Muscle of back (tissue), 11 donors: ENCODE results near the gene RTEL1. TPM values are rescaled to one million over a fixed set of nuclear protein-coding genes. Genes with fewer than 3 reads are reported as not detected.
A peak's percentile ranks its signal among the peaks of the same experiment; 100 is the strongest.

Experiments used
- DNase-seq, 3 donors: peaks; one replicate each; pipeline versions ENCODE4 v3.0.0 to v3.0.0-alpha.2; 2013
- polyA plus RNA-seq, 10 donors: library from polyadenylated mRNA; unstranded; fragments of 120-200 nt; gene quantifications; one replicate each; pipeline ENCODE4 v1.2.1, GENCODE V29; 2013; ENCODE audit not compliant: insufficient read length in 10 of 10

RTEL1 gene
- polyA plus RNA-seq, 10 donors: 6.0 to 17.7 (median 11.1) TPM

DNA sequence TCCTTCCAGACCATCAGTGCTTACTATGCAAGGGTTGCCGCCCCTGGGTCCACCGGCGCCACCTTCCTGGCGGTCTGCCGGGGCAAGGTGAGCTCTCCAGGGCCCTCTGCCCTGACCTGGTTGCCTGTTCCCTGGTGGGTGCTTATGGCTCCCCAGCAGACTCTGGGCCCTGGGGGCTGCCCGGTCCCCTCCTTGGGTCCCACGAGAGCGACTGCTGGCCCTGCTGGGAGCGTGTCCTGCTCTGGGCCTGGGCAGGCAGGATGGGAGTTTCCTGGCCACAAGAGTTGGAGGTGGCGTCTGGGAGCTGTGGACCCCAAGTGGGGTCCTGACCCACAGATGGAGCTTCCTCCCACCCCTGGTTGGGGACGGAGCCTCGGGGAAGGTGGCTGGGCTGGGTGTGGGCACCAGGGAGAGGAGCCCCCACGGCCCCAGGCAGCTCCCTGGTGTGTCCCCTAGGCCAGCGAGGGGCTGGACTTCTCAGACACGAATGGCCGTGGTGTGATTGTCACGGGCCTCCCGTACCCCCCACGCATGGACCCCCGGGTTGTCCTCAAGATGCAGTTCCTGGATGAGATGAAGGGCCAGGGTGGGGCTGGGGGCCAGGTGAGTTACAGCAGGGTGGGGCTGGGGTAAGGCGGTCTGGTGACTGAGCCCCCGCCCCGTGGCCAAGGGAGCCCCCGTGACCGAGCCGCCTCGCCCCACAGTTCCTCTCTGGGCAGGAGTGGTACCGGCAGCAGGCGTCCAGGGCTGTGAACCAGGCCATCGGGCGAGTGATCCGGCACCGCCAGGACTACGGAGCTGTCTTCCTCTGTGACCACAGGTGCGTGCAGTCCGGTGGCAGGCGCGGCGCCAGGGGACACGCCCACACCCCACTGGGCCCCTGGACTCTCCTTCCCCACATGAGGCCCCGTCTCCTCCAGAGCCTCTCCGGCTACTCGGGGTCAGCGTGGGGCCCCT is 31.2 kb downstream of the RTEL1 start:
- no peak for DNase-seq

DNA sequence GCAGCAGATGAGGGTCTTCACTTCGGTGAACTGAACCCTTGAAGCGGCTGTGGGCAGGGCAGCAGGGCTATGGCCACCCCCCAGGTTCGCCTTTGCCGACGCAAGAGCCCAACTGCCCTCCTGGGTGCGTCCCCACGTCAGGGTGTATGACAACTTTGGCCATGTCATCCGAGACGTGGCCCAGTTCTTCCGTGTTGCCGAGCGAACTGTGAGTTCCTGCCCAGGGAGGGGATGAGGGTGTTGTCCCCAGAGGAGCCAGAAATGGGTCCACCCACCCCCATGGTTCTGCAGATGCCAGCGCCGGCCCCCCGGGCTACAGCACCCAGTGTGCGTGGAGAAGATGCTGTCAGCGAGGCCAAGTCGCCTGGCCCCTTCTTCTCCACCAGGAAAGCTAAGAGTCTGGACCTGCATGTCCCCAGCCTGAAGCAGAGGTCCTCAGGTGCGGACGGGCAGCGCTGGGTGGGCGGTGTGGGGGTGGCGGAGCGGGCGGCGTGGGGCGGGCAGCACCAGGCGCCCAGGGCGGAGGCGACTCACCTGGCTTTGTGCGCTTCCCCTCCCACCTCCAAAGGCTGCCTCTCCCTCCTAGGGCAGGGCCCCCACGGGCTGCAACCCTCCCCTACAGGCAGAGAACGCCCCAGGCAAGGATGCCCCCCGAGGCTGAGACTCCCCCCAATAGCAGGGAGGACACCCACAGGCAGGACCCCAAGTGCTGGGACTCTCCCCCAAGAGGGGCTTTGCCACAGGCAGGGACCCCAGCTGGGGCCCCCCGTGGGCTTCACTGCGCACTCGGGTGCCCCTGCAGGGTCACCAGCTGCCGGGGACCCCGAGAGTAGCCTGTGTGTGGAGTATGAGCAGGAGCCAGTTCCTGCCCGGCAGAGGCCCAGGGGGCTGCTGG is 32.1 kb downstream of the RTEL1 start:
- no peak for DNase-seq

DNA sequence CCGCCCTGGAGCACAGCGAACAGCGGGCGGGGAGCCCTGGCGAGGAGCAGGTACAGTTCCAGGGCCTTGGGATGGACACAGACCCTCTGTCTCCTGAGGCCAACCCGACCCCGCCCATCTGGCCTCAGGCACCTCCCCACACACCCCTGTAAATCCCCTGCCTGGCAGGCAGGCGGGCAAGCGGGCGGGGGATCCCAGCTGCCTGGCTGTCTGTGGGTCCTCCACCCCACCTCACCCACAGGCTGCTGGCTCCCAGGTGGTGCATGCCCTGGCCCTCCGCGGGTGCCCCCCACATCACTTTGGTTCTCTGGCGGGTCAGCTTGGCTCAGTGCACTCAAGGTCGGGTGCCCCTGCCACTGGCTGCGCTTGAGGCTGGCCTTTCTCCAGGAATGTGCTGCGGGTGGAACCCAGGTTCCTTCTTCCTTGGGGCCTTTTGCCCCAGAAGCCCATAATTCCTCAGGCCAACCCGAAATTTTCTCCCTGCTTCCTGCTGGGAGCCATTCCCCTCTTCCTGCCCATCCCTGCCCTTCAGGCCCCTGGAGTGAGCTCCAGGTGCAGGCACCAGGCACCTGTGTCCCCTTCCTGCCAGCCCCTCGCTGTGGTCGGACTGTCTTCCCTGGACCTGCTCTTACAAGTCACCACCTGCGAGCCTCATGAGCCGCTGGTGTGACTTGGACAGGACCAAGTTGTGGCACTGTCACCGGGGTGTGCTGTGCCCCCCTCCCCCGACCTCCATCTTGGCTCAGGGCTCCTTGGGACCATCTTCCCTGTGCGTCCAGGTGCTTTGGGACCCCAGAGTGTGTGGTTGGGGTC is 33.0 kb downstream of the RTEL1 start:
- DNase-seq: peak in 1 of 3 donors; percentile 32

DNA sequence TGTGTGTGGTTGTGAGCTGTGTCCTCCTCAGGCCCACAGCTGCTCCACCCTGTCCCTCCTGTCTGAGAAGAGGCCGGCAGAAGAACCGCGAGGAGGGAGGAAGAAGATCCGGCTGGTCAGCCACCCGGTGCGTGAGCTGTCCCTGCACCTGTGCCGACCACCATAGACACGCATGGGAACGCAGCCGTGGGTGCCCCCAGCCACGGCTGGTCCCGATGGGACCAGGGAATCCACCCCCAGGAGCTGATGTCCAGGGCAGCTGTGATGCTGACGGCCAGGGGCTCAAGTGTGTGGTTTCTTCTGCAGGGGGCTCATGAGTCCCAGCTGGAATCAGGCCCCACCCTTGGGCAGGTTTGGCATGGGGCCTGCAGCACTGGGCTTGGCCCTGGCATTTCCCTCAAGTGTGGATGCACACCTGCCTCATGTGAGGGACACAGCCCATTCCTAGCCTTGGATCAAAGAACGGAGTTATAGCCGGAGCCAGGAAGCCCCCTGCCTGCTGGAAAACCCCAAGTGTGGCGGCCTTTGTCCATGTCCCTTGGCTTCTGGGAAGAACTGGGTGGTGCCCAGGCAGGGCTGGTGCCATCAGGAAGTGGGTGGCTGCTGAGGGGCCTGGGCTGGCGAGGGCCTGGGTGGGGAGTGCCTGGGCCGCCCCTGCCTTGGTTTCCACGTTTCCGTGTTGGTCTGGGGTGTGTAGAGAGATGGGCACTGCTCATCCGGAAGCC is 33.8 kb downstream of the RTEL1 start:
- DNase-seq: peak in 1 of 3 donors; percentile 37

DNA sequence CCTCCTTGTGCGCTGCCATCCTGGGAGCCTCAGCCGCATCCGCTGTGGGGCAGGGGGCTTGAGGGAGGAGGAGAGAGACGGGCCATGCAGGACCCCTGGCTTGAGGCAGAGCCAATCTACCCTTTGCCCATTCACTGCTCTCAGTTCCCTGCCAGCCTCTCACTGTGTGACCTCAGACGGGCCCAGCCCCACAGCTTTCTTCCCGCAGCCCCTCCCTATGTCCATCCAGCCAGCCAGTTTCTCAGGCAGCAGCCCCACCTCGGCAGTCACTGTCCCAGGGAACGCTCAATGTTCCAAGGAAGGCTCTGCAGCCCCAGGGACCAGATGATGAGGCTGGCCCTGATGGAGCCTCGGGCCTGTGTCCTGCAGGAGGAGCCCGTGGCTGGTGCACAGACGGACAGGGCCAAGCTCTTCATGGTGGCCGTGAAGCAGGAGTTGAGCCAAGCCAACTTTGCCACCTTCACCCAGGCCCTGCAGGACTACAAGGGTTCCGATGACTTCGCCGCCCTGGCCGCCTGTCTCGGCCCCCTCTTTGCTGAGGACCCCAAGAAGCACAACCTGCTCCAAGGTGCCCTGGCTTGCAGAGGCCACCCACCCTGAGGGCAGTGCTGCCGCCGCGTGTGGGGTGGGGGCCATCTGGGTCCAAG is 34.4 kb downstream of the RTEL1 start:
- DNase-seq: peak in 1 of 3 donors; percentile 63

DNA sequence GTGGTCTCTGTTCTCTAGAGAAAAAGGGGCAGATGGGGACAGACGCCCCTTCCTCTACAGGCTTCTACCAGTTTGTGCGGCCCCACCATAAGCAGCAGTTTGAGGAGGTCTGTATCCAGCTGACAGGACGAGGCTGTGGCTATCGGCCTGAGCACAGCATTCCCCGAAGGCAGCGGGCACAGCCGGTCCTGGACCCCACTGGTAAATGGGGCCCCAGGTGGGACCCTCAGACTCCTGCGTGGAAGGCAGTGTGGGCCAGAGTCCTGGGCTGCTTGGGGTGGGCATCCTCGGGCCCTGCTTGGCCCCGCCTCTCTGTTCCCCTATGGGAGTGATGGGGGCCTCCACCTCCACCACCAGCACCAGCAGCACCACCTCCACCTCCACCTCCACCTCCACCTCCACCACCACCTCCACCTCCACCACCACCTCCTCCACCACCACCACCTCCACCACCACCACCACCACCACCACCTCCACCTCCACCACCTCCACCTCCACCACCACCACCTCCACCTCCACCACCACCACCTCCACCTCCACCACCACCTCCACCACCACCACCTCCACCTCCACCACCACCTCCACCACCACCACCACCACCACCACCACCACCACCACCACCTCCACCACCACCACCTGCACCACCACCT is 35.1 kb downstream of the RTEL1 start:
- peak in 1 of 3 donors; percentile 59 for DNase-seq

DNA sequence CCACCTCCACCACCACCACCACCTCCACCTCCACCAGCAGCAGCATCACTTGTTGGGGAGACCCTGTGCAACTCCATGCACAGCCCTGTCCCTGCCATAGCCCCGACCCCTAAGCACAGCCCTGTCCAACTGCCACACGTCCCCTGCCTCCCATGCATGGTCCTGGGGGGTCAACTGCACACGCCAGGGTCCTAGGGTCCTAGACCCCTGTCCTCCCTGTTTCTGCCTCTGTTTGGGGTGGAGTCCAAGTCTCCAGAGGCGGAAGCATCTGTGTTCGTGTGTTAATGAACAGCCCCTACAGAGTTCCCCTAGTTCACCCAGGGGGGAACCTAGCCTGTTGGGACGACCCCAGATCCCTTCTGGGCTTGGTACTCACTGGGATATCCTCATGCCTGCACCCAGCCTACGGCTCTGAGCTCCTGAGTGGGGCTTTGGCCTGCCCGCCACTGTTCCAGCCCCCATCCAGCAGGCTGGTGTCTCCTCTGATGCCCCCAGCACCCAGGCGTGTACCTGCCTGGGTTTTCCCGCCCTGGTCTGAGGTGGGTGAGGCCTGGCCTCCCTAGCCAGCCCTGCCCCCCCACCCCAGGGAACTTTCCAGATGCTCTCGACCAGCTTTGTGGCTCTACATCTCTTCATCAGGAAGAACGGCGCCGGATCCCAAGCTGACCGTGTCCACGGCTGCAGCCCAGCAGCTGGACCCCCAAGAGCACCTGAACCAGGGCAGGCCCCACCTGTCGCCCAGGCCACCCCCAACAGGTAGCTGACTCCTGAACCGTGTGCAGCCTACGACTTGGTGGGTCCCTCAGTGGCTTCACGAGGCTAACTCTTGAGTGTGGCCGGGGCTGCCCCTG is 35.8 kb downstream of the RTEL1 start:
- peak in 1 of 3 donors; percentile 40 for DNase-seq

DNA sequence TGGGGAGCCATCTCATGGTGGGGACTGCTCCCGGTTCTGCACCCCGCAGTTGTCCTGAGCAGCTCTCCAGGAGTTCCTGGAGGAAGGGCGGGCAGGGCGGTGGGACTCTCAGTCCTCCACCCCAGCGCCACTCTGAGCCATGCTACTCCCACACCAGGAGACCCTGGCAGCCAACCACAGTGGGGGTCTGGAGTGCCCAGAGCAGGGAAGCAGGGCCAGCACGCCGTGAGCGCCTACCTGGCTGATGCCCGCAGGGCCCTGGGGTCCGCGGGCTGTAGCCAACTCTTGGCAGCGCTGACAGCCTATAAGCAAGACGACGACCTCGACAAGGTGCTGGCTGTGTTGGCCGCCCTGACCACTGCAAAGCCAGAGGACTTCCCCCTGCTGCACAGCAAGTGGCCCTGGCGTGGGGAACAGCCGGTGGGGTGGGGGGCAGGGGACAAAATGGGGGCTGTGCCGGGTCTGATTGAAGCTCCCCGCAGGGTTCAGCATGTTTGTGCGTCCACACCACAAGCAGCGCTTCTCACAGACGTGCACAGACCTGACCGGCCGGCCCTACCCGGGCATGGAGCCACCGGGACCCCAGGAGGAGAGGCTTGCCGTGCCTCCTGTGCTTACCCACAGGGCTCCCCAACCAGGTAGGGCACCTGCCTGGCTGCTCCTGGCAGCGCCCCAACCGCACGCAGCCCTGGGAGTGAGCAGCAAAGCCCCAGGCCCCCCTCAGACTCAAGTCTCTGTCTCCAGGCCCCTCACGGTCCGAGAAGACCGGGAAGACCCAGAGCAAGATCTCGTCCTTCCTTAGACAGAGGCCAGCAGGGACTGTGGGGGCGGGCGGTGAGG is 36.7 kb downstream of the RTEL1 start:
- DNase-seq: no peak

DNA sequence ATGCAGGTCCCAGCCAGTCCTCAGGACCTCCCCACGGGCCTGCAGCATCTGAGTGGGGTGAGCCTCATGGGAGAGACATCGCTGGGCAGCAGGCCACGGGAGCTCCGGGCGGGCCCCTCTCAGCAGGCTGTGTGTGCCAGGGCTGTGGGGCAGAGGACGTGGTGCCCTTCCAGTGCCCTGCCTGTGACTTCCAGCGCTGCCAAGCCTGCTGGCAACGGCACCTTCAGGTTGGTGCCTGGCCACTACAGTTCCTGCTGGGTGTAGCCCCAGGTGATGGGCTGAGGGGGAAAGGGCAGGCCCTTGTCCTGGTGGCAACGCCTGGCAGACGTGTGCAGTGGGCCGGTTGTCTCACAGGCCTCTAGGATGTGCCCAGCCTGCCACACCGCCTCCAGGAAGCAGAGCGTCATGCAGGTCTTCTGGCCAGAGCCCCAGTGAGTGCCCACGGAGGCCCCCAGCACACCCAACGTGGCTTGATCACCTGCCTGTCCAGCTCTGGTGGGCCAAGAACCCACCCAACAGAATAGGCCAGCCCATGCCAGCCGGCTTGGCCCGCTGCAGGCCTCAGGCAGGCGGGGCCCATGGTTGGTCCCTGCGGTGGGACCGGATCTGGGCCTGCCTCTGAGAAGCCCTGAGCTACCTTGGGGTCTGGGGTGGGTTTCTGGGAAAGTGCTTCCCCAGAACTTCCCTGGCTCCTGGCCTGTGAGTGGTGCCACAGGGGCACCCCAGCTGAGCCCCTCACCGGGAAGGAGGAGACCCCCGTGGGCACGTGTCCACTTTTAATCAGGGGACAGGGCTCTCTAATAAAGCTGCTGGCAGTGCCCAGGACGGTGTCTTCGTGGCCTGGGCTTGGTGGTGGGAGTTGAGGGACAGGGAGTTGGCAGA is 37.6 kb downstream of the RTEL1 start:
- DNase-seq: peak in 1 of 3 donors; percentile 24

DNA sequence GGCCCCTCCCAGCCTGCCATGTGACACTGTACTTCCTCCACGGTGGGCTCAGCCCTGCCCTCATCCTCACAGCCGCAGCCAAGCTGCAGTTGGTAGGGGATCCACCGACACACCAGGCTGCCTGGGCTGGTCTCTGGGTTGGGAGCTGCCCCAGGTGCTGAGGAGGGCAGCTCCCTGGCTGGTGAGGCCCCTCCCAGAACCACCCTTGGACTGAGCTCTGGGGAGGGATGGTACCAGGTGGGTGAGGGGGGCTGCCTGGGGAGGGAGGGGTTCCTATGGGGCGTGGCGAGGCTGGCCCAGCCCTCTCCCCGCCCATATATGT is 38.2 kb downstream of the RTEL1 start:
- peak in 1 of 3 donors; percentile 36 for DNase-seq

DNA sequence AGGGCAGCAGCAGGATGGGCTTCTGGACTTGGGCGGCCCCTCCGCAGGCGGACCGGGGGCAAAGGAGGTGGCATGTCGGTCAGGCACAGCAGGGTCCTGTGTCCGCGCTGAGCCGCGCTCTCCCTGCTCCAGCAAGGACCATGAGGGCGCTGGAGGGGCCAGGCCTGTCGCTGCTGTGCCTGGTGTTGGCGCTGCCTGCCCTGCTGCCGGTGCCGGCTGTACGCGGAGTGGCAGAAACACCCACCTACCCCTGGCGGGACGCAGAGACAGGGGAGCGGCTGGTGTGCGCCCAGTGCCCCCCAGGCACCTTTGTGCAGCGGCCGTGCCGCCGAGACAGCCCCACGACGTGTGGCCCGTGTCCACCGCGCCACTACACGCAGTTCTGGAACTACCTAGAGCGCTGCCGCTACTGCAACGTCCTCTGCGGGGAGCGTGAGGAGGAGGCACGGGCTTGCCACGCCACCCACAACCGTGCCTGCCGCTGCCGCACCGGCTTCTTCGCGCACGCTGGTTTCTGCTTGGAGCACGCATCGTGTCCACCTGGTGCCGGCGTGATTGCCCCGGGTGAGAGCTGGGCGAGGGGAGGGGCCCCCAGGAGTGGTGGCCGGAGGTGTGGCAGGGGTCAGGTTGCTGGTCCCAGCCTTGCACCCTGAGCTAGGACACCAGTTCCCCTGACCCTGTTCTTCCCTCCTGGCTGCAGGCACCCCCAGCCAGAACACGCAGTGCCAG is 38.7 kb downstream of the RTEL1 start, which contains the start of gene TNFRSF6B:
Gene TNFRSF6B, plus strand, starts transcription at position 25 of the 729 bp plus-strand sequence. Its CDS starts 116 bp downstream, at position 141.
- DNase-seq: peak in 1 of 3 donors; percentile 43

DNA sequence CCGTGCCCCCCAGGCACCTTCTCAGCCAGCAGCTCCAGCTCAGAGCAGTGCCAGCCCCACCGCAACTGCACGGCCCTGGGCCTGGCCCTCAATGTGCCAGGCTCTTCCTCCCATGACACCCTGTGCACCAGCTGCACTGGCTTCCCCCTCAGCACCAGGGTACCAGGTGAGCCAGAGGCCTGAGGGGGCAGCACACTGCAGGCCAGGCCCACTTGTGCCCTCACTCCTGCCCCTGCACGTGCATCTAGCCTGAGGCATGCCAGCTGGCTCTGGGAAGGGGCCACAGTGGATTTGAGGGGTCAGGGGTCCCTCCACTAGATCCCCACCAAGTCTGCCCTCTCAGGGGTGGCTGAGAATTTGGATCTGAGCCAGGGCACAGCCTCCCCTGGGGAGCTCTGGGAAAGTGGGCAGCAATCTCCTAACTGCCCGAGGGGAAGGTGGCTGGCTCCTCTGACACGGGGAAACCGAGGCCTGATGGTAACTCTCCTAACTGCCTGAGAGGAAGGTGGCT is 39.3 kb downstream of the RTEL1 start:
- DNase-seq: peak in 1 of 3 donors; percentile 30

DNA sequence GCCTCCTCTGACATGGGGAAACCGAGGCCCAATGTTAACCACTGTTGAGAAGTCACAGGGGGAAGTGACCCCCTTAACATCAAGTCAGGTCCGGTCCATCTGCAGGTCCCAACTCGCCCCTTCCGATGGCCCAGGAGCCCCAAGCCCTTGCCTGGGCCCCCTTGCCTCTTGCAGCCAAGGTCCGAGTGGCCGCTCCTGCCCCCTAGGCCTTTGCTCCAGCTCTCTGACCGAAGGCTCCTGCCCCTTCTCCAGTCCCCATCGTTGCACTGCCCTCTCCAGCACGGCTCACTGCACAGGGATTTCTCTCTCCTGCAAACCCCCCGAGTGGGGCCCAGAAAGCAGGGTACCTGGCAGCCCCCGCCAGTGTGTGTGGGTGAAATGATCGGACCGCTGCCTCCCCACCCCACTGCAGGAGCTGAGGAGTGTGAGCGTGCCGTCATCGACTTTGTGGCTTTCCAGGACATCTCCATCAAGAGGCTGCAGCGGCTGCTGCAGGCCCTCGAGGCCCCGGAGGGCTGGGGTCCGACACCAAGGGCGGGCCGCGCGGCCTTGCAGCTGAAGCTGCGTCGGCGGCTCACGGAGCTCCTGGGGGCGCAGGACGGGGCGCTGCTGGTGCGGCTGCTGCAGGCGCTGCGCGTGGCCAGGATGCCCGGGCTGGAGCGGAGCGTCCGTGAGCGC is 39.9 kb downstream of the RTEL1 start:
- DNase-seq: peak in 1 of 3 donors; percentile 41

DNA sequence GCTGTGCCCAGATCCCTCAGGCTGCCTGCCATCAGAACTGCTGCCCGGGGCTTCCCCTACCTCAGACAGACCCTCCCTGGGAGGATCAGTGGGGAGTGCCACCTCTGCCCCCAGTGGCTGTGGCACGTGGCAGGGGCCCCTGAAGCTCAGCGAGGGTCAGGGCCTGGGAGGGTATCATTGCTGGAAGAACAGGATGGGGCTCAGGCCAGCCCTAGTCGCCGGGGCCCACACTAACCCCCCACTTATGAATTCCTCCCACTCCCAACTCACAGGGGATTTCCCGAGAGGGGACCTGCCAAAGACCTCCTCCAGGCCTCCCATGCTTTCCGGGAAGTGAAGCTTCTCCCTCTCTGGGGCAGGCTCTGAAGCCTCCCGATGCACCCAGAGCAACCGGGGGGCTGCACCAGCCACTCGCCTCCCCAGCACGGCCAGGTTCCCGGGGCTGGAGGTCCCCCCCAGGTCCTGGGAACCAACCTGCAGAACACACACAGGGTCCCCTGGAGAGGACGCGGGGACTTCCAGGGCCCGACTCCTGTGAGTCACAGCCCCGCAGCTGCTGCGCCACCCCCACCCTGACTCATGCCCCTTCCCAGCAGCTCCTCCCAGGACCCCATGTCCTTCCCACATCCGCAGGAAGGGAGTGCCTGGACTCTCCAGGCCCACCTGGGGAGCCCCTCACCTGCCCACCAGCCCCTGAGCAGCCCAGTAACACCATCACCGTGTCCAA is 40.8 kb downstream of the RTEL1 start:
- DNase-seq: peak in 2 of 3 donors; percentile 70 to 77
